HG03097 (cell line): ENCODE results near the gene GHR.

Experiments
- ATAC-seq: cut with Tn5 transposase; IDR thresholded peaks from one replicate; pipeline ENCODE4 v1.9.1; 2021; ENCODE audit not compliant: unreplicated experiment, low FRiP score

Gene GHR

DNA sequence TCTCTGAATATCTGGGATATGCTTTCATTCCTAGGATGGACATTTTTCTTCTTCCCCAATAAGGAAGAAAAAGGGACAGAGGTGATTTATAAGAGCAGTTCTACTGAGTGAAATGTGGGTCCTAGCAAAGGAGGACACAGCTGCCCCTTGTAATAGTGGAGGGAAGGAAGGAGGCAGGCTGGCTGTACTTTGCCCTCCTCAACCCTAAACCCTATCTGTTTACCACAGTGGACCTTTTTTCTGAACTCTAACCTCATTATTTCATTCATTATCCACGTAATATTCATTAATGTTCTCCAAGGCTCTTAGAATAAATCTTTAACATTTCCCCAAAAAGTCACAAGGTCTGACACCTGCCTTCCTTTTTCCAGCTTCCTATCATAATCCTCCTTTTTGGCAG lies 37.8 kb downstream of the GHR start:
- ATAC-seq: no peak

DNA sequence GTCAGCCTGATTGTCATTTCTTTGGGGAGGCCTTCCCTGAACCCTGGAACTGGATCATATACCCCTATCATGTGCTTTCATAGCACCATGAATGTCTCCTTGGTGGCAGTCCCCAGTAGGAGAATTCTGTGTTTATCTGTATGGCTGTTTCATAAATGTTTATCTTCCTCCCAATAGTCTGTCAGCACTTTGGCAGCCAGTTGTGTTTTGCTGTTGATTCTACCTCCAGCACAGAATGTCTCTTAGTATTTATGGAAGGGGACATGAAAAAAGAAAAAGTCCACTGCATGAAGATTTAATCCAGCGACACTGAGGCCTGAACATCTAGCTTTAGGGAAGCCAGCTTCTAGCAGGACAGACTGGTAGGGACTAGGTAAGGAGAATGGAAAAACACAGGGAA lies 38.3 kb downstream of the GHR start:
- ATAC-seq: no peak

- no peak for ATAC-seq
These were observed 38.8 kb downstream of the GHR start for GRCh38 chr5:42462083-42462482.

DNA sequence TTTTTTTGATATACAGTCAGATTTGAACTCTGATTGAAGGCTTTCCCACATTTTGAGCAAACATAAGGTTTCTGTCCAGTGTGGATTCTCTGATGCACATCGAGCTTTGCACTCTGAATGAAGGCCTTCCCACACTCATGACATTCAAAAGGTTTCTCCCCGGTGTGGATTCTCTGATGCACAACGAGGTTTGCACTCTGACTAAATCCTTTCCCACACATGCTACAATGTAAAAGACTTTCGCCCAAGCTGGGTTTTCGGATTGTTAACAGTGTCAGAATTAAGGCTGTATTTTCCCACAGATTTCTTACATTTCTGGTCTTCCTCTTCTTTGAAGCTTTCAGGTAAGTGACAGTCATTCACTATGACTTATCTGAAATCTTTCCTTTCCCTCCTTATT lies 44.3 kb downstream of the GHR start:
- ATAC-seq: no peak

DNA sequence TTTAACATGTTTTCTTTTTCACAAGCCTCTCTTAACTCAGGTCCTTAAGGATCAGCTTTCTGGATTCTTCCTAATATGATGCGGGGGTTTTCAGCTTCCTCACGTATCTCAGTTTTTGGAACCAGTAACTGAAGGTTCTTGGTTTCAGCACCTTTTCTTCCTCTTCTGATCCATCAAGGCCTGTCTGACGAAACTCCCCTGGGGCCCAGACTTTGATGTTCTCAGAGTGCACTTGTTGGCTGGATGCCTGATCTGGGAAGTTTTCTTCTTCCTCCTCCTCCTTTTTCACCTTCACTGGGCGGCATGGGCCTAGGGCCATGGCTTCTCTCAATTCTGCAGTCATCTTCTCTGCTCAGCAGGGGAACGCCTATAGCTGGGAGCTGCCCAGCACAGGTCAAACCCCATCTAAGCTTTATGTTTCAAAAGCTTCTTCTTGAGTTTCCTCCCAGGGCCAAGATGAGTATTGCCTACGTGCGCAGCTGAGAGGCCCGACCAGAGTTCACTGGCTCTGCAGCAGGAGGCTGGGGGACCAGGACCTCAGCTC lies 44.8 kb downstream of the GHR start:
- no peak for ATAC-seq

GRCh38 chr5:42483472-42484154 lies 60.4 kb downstream of the GHR start:
- ATAC-seq: peak; percentile 94

DNA sequence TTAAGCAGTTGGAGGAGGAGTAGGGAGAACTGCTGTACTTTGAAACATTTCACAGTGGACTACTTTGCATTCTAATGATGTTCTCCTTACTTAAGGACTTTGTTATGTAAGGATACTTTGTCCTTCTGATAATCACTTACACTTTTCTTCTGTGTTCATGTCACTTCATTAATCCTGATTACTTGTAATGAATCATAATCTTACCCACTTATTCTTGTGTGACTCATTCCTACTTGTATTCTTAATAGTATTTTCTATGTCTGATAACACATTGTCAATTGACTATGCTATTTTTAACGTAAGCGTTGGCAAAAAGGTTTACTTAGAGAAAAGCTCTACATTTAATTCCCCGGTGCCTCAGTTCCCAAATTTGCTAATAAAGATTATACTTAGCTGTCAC lies 63.8 kb downstream of the GHR start:
- ATAC-seq: no peak

DNA sequence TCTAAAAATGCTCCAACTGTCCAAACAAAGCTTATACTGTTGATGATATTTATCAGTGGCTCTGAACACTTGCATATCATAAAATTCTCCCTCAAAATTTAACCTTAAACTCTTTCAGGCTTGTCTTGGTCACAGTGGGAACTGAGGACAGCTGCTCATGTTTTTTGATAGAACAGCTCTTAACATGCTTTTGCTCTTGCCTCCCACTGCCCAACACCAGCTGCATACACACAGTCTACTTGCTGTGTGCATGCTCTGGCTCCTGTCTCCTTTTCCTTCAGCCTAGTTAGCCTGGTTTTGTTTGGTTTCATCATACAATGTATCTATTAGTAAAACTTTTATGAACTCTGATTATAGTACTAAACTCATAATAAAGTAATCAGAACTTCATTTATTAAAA lies 64.6 kb downstream of the GHR start:
- no peak for ATAC-seq

- no peak for ATAC-seq
These were observed 67.6 kb downstream of the GHR start for GRCh38 chr5:42490831-42491230.

GRCh38 chr5:42491699-42492098 lies 68.5 kb downstream of the GHR start:
- no peak for ATAC-seq

DNA sequence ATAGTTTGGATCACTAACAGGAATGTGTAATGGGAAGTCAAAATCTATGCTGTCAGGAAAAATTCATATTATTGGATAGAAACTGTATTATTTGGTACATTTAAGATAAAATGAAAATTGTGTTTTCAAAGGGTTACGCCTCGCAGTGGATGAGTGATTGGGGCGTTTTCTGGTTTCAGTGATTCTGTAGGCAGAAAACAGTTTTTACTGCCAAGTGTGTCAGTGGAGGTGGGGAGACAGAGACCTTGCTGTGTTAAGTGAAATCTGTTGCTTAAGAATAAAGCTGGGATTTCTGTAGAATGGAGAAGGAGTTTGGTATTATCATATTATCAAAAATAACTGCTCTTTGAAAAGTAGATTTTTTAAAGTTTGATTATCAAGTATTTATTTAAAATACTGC lies 69.7 kb downstream of the GHR start:
- ATAC-seq: no peak

DNA sequence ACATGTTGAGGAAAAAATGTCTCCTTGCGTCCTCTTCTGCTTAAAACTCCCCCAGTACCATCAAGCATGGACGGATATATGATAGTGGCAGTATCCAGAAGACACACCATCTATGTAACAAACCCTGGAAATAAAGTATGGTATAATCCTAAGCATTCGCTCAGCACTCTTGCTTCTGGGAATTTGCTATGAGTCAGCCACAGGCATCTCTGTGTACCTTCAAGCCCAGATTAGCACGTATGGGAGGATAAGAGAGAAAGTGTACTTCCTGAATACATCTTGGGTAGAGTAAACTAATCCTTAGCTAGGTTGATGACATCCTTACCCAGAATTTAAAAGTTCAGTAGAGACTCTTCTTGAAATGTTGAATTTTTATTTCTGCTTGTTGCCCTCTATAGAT lies 71.2 kb downstream of the GHR start:
- ATAC-seq: no peak

- no peak for ATAC-seq
These were observed 72.7 kb downstream of the GHR start for GRCh38 chr5:42495914-42496313.

GRCh38 chr5:42496397-42497156 lies 73.3 kb downstream of the GHR start:
- no peak for ATAC-seq

- no peak for ATAC-seq
These were observed 74.8 kb downstream of the GHR start for GRCh38 chr5:42498000-42498399.

DNA sequence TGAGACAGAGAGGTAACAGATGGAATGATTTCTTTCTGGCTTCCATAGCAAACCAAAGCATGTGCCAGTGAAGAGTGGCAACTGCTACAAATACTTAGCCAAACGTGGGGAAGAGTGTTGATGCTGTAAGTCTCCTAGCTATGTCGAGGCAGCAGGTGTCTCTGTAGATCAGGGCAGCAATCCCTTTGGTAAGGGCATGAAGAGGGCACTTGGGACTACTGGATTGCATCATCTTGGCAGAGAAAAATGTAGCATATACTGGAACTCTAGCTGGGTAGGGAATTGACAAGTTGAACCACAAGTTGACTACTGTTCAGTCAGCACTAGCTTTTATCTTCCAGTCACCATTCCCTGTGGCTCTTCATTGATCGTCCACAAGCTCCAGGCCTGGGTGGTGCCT lies 75.8 kb downstream of the GHR start:
- ATAC-seq: no peak

DNA sequence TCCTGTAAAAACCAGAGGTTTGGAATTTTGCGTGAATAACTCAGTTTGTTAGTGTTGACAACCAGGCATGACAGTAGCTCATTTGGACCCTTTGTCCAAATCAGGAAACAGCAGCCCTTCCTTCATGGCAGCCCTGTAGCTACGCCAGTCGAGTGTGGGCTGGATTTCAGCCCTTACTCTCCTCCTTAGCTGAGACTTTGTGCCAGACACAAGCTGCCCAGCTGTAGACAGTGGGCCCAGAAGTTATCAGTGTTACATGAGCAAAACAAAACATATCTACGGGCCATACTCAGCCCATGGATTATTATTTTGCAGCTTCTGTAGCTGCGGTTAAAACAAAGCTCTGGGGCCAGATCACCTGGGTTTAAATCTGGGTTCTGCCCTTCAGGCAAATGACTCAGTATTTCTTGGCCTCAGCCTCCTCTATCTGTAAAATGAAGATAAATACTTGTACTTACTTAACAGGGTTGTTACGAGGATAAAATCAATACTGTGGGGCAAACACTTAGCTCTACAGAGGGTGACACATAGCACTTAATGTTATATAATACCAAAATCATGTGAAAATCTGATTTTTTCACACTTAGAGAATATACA lies 76.9 kb downstream of the GHR start:
- no peak for ATAC-seq

GRCh38 chr5:42502613-42503470 lies 79.6 kb downstream of the GHR start:
- ATAC-seq: no peak

- no peak for ATAC-seq
These were observed 83.4 kb downstream of the GHR start for GRCh38 chr5:42506662-42507061.

DNA sequence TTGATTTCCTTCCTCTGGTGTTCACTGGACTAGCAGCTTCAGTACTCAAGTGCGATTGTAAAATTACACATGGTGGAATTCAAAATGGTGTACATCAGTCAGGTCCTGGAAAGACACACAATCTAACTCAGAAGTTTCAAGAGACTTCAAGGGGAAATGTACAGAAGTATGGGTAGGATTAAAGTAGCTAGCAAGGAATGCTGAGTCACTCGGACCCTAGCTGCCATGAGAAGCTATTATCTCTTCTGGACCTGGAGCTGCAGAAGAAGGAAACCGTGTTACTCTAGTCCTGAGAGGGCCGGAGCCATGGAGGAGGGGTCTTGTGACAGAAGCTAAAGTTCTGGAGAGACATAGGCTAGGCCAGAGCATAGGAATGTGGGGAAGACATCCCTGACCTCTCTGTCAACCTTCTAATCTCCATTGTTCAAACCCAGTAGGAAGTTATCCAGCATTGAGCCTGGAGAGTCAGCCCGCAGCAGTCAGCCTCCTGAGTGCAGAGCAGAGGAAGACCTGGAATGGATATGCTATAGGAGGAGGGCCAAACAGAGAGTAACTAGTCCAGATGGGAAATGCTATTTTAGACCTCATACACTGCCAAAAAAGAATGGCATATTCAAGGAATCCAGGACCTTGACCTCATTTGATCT lies 84.3 kb downstream of the GHR start:
- no peak for ATAC-seq
